DMS153 treated with DMSO at 0.1 percent for 48 hours (cell line): ENCODE results near the gene PSMF1.
"Not testable (repeated sequence)": the region's sequence is repeated elsewhere in the genome, so short reads cannot be mapped to it uniquely, and the experiment has no call there.

Experiments used
- DNase-seq: peaks from one replicate; lab custom pipeline; 2025; ENCODE audit not compliant: unreplicated experiment; lab: John Stamatoyannopoulos, UW

PSMF1 gene

DNA sequence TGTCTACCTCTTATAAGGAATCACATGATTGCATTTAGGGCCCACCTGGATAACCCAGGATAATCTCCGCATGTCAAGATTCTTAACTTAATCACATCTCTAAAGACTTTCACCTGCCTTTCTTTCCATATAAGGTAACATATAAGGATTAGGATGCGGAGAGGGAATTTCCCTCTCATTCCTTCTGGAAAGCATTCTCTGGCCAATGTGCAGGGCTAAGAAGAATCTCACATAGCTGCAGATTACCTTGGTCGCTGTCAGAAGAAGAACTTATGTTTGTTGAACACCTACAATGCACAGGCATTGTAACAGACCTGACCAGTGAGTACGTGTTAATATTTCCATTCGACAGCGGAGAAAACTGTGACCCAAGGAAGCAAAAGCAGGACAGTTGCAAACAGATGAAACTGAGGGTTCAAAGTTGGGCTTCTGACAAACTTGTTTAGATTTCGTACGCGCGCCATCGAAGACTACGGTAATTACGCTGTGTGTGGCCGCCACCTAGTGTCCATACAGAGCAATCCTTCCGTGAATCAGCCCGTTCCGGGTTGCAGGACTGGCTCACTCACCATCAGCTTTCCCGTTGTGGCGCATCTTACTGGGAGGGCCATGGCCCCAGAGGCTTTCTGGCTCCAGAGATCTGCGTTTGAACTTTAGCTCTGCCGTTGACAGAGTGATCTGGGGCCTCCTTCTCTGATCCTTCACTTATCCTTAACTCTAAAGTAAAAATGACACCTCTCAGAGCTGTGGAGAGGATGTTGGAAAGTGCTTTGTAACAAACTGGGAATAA lies 94.4 kb downstream of the PSMF1 start:
- DNase-seq, result peak; percentile 13

DNA sequence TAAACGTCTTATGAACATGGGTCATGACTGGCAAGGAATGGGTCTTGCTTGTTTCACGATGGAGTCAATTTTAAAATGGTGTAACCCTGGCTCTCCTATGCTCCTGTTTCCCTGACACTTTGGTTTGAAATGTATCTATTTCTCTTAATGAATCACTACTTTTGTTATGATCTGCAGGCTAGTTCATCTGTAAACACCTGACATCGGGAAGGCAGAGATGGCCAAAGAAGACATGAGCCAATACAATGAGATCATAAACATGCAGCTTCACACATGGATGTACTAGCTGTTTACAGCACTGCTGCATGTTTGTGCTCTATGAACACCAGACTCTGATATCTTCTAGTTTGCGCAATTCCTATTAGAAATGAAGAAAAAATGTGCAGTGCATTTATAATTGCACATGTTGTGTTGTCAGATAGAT lies 96.4 kb downstream of the PSMF1 start:
- no peak for DNase-seq

DNA sequence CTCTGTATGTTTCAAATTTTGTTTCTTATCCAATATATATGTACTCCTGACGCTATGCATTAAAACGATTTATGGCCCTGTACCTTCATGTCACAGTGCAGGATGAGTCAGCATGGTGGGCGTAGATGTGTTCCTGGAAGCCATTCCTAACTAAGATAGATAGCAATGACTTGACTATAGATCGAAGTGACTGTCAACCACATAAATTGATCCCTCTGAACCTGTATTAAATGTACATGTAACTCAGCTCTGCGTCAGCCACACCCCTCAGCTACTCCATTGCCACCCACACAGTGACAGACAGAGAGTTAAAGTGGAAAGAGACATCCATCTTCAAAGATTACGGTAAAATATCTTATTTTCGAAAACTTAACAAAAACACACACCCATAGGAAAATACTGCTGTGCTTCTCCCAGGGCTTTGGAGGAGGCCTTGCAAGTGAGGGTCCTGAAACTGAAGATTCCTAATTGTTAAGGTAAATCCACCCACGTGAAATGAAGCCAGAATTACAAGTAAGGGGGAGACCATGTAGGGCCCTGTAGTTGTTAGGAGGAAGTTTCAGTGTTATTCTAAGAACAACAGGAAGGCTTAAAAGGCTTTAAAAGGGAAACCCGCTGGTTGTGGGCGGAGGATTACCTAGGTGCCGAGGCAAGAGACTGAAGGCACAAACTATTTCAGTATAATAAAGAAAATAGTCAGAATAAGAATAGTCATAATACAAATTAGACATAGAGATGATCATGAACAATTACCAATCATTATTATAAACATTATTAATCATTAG lies 97.2 kb downstream of the PSMF1 start:
- no peak for DNase-seq

DNA sequence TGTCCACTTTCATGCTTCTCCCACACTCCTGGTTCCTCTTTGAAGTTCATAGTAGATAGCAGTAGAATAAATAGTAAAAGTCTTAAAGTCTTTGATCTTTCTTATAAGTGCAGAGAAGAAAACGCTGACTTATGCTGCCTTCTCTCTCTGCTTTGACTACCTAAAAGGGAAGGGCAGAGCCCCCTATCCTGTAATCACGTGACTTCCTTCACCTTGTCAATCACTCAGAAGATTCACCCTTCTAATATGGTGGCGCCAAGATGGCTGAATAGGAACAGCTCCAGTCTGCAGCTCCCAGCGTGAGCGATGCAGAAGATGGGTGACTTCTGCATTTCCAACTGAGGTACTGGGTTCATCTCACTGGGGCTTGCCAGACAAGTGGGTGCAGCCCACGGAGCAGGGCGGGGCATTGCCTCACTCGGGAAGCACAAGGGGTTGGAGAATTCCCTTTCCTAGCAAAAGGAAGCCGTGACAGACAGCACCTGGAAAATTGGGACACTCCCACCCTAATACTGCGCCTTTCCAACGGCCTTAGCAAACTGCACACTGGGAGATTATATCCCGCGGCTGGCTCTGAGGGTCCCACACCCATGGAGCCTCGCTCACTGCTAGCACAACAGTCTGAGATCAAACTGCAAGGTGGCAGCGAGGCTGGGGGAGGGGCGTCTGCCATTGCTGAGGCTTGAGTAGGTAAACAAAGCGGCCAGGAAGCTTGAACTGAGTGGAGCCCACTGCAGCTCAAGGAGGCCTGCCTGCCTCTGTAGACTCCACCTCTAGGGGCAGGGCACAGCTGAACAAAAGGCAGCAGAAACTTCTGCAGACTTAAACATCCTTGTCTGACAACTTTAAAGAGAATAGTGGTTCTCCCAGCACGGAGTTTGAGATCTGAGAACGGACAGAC lies 98.4 kb downstream of the PSMF1 start:
- DNase-seq, result not testable (repeated sequence)
